HG02943 (cell line): Measurements from ENCODE around the gene KLF18.
"Not testable (repeated sequence)": the region's sequence is repeated elsewhere in the genome, so short reads cannot be mapped to it uniquely, and the experiment has no call there.

ENCODE experiments used
- ATAC-seq: cut with Tn5 transposase; IDR thresholded peaks from one replicate; pipeline ENCODE4 v1.9.1; 2021; ENCODE audit warnings: mild to moderate bottlenecking, low read depth, moderate library complexity; ENCODE audit not compliant: unreplicated experiment

The KLF18 gene

GRCh38 chr1:44129616-44130500 is 11.6 kb downstream of the KLF18 start:
- no peak for ATAC-seq

GRCh38 chr1:44120398-44120949 is 21.0 kb downstream of the KLF18 start:
- ATAC-seq: no peak

- ATAC-seq: no peak
Observed at GRCh38 chr1:44119525-44119924, 21.9 kb downstream of the KLF18 start.

- no peak for ATAC-seq
Observed at GRCh38 chr1:44118682-44119081, 22.7 kb downstream of the KLF18 start, which contains the start of gene KLF17. Gene KLF17 (plus strand): TSS chr1:44118821. CDS start chr1:44118908, 87 bp downstream.

- not testable (repeated sequence) for ATAC-seq
Observed at GRCh38 chr1:44117272-44117671, 24.2 kb downstream of the KLF18 start.

- no peak for ATAC-seq
Observed at GRCh38 chr1:44114098-44114497, 27.3 kb downstream of the KLF18 start.

- no peak for ATAC-seq
Observed at GRCh38 chr1:44113095-44113609, 28.3 kb downstream of the KLF18 start.

- ATAC-seq: no peak
Observed at GRCh38 chr1:44112486-44112885, 28.9 kb downstream of the KLF18 start.

GRCh38 chr1:44111861-44112260 is 29.6 kb downstream of the KLF18 start:
- no peak for ATAC-seq

- ATAC-seq: no peak
Observed at GRCh38 chr1:44110916-44111315, 30.5 kb downstream of the KLF18 start.

- no peak for ATAC-seq
Observed at GRCh38 chr1:44108971-44109370, 32.5 kb downstream of the KLF18 start.

GRCh38 chr1:44108241-44108640 is 33.2 kb downstream of the KLF18 start:
- ATAC-seq: no peak

GRCh38 chr1:44105810-44106209 is 35.6 kb downstream of the KLF18 start:
- ATAC-seq: no peak

- no peak for ATAC-seq
Observed at GRCh38 chr1:44103270-44104131, 37.9 kb downstream of the KLF18 start.

- ATAC-seq: no peak
Observed at GRCh38 chr1:44101328-44101727, 40.1 kb downstream of the KLF18 start.

- no peak for ATAC-seq
Observed at GRCh38 chr1:44100183-44100868, 41.1 kb downstream of the KLF18 start.

GRCh38 chr1:44094047-44094446 is 47.4 kb downstream of the KLF18 start:
- no peak for ATAC-seq

GRCh38 chr1:44090429-44091252 is 50.8 kb downstream of the KLF18 start:
- ATAC-seq: no peak

- no peak for ATAC-seq
Observed at GRCh38 chr1:44089371-44090048, 51.9 kb downstream of the KLF18 start.
